SK-N-SH (cell line): ENCODE data around the gene SATB1. TPM values are rescaled to one million over a fixed set of nuclear protein-coding genes. Genes with fewer than 3 reads are reported as not detected.

Experiments
- CTCF ChIA-PET: fragments of 300-600, 350-600 bp; formaldehyde crosslinking; extraction: SDS; loops from one replicate; lab custom pipeline; 2021; lab: Yijun Ruan, JAX
- POLR2A ChIA-PET: fragments of 350-600 bp; sonication (Branson Sonifier 250); formaldehyde crosslinking; extraction: SDS; loops from one replicate; lab custom pipeline; 2020; ENCODE audit warnings: antibody characterized with exemption, inconsistent platforms; lab: Yijun Ruan, JAX
- DNase-seq: peaks from one replicate; pipeline ENCODE4 v3.0.0; 2012
- H2AFZ ChIP-seq: fragments of 200-600 bp; sonication (generic); 2 replicates; pipeline ENCODE4 v1.8.1; 2016; ENCODE audit warnings: antibody characterized with exemption, mild to moderate bottlenecking, low read depth
- H3F3A ChIP-seq: fragments of 200-600 bp; sonication (generic); replicated peaks from 2 replicates; pipeline ENCODE3; 2016; ENCODE audit warnings: antibody characterized with exemption, mild to moderate bottlenecking; ENCODE audit not compliant: insufficient read depth
- H3K27ac ChIP-seq, 2 experiments: fragments of 200-500 bp in 1 of 2; fragments of 200-600 bp in 1 of 2; sonication (Bioruptor generic) in 1 of 2; sonication (generic), shearing (Covaris generic) in 1 of 2; 2 replicates each; pipeline versions ENCODE4 v1.5.1 to v1.6.1; 2014 to 2016; ENCODE audit warnings: low read depth in 2 of 2, inconsistent platforms in 1 of 2, low read length in 1 of 2, mild to moderate bottlenecking in 1 of 2, mixed read lengths in 1 of 2
- H3K27me3 ChIP-seq: fragments of 200-600 bp; sonication (generic), shearing (Covaris generic); 2 replicates; pipeline ENCODE4 v1.6.1; 2016; ENCODE audit warnings: mixed run types; ENCODE audit not compliant: insufficient read depth
- H3K36me3 ChIP-seq, 2 experiments: fragments of 200-500 bp in 1 of 2; fragments of 200-600 bp in 1 of 2; sonication (Bioruptor generic) in 1 of 2; sonication (generic) in 1 of 2; replicated peaks in 1 of 2; 2 replicates each; pipeline versions ENCODE3 to v1.5.1; 2014 to 2016; ENCODE audit warnings: low read length in 1 of 2, mild to moderate bottlenecking in 1 of 2; ENCODE audit not compliant: insufficient read depth in 2 of 2, control insufficient read depth in 1 of 2
- H3K4me1 ChIP-seq, 2 experiments: fragments of 200-500 bp in 1 of 2; fragments of 200-600 bp in 1 of 2; sonication (Bioruptor generic) in 1 of 2; sonication (generic), shearing (Covaris generic) in 1 of 2; 2 replicates each; pipeline versions ENCODE4 v1.5.1 to v1.6.1; 2014 to 2016; ENCODE audit warnings: low read depth in 1 of 2, low read length in 1 of 2, mixed run types in 1 of 2; ENCODE audit not compliant: insufficient read depth in 2 of 2, control insufficient read depth in 1 of 2
- H3K4me2 ChIP-seq: fragments of 200-600 bp; sonication (generic), shearing (Covaris generic); 2 replicates; pipeline ENCODE4 v1.6.1; 2017; ENCODE audit warnings: mixed run types
- H3K4me3 ChIP-seq, 2 experiments: fragments of 200-500 bp in 1 of 2; fragments of 200-600 bp in 1 of 2; sonication (Bioruptor generic) in 1 of 2; sonication (generic), shearing (Covaris generic) in 1 of 2; 2 replicates each; pipeline versions ENCODE4 v1.5.1 to v1.8.1; 2014 to 2016; ENCODE audit warnings: low read depth in 2 of 2, inconsistent platforms in 1 of 2, low read length in 1 of 2, mild to moderate bottlenecking in 1 of 2, mixed read lengths in 1 of 2, moderate library complexity in 1 of 2
- H3K79me2 ChIP-seq: fragments of 200-600 bp; sonication (generic); 2 replicates; pipeline ENCODE4 v1.8.1; 2017; ENCODE audit warnings: mild to moderate bottlenecking; ENCODE audit not compliant: insufficient read depth
- H3K9ac ChIP-seq: fragments of 200-600 bp; sonication (generic); 2 replicates; pipeline ENCODE4 v1.6.1; 2017; ENCODE audit warnings: mixed run types
- H3K9me2 ChIP-seq: fragments of 200-600 bp; sonication (generic); 2 replicates; pipeline ENCODE4 v1.6.1; 2017; ENCODE audit warnings: mixed run types
- H3K9me3 ChIP-seq: fragments of 200-600 bp; sonication (generic); 2 replicates; pipeline ENCODE4 v1.6.1; 2017; ENCODE audit warnings: mixed run types, mild to moderate bottlenecking, moderate library complexity
- H4K20me1 ChIP-seq: fragments of 200-600 bp; sonication (generic); 2 replicates; pipeline ENCODE4 v1.6.1; 2017; ENCODE audit warnings: mild to moderate bottlenecking, mixed run types; ENCODE audit not compliant: insufficient read depth
- CHD2 ChIP-seq: fragments of 150-350 bp; IDR thresholded peaks from 2 replicates; pipeline ENCODE4 v1.6.1; 2018; ENCODE audit warnings: low read length; ENCODE audit not compliant: partially characterized antibody
- ELF1 ChIP-seq: IDR thresholded peaks from 2 replicates; pipeline ENCODE4 v1.4.0; 2012
- EP300 ChIP-seq, 2 experiments: IDR thresholded peaks; 2 replicates each; pipeline versions ENCODE4 v1.4.0 to v1.6.1; 2012; ENCODE audit warnings: borderline replicate concordance in 1 of 2, low read depth in 1 of 2, low read length in 1 of 2
- EZH2phosphoT487 ChIP-seq: fragments of 200-600 bp; sonication (generic); IDR thresholded peaks from 2 replicates; pipeline ENCODE4 v1.6.1; 2017; ENCODE audit warnings: low read depth, mixed run types, mild to moderate bottlenecking, antibody characterized with exemption, moderate library complexity, borderline replicate concordance
- FOXM1 ChIP-seq: IDR thresholded peaks from 2 replicates; pipeline ENCODE4 v1.4.0; 2012; ENCODE audit warnings: low read depth, mild to moderate bottlenecking
- JUND ChIP-seq: IDR thresholded peaks from 2 replicates; pipeline ENCODE4 v1.4.0; 2012
- MXI1 ChIP-seq: IDR thresholded peaks from 2 replicates; pipeline ENCODE4 v1.6.1; 2012; ENCODE audit warnings: mild to moderate bottlenecking, low read depth, low read length, improper control_type of control experiment
- POLR2AphosphoS5 ChIP-seq: IDR thresholded peaks from 2 replicates; pipeline ENCODE4 v1.6.1; 2012; ENCODE audit warnings: low read depth, low read length
- RAD21 ChIP-seq: IDR thresholded peaks from 2 replicates; pipeline ENCODE4 v1.6.1; 2012; ENCODE audit warnings: mild to moderate bottlenecking, low read length
- RFX5 ChIP-seq: IDR thresholded peaks from 2 replicates; pipeline ENCODE4 v1.6.1; 2012; ENCODE audit warnings: mild to moderate bottlenecking, improper control_type of control experiment, low read length
- RXRA ChIP-seq: IDR thresholded peaks from 2 replicates; pipeline ENCODE4 v1.4.0; 2012; ENCODE audit warnings: low read depth, mild to moderate bottlenecking, borderline replicate concordance
- TAF1 ChIP-seq: IDR thresholded peaks from 2 replicates; pipeline ENCODE4 v1.6.1; 2012; ENCODE audit warnings: low read depth, mild to moderate bottlenecking, low read length, moderate library complexity, borderline replicate concordance
- TCF12 ChIP-seq: IDR thresholded peaks from 2 replicates; pipeline ENCODE4 v1.4.0; 2012
- YY1 ChIP-seq: IDR thresholded peaks from 2 replicates; pipeline ENCODE4 v1.4.0; 2012; ENCODE audit warnings: low read depth, mild to moderate bottlenecking
- WGBS: methylation state at CpG from one replicate; pipeline ENCODE4 v1.1.6; 2017; ENCODE audit warnings: low lambda C conversion rate; 5-methylcytosine and 5-hydroxymethylcytosine counted together
- polyA plus RNA-seq, 3 experiments: library from polyadenylated mRNA; depleted of rRNA; stranded (reverse); fragments of >200 nt; gene quantifications; 2 replicates each; pipeline ENCODE4 v1.2.3, GENCODE V29; 2012
- TF ChIP-seq, protein P1 (sequence below): IDR thresholded peaks from 2 replicates; pipeline ENCODE4 v1.4.0; 2012; ENCODE audit warnings: low read depth, borderline replicate concordance
- TF ChIP-seq, protein P2 (sequence below): fragments of 200-600 bp; sonication (generic); IDR thresholded peaks from 2 replicates; pipeline ENCODE4 v1.6.1; 2017; ENCODE audit warnings: antibody characterized with exemption, mild to moderate bottlenecking, moderate library complexity
- TF ChIP-seq, protein P3 (sequence below): IDR thresholded peaks from 2 replicates; pipeline ENCODE4 v1.4.0; 2012; ENCODE audit warnings: low read depth
- TF ChIP-seq, protein P4 (sequence below): IDR thresholded peaks from 2 replicates; pipeline ENCODE4 v1.4.0; 2012; ENCODE audit warnings: low read depth, borderline replicate concordance

SATB1 gene
- polyA plus RNA-seq, 1 of the 3 experiments (the other 2 are of a cell fraction): 8.5 TPM

DNA sequence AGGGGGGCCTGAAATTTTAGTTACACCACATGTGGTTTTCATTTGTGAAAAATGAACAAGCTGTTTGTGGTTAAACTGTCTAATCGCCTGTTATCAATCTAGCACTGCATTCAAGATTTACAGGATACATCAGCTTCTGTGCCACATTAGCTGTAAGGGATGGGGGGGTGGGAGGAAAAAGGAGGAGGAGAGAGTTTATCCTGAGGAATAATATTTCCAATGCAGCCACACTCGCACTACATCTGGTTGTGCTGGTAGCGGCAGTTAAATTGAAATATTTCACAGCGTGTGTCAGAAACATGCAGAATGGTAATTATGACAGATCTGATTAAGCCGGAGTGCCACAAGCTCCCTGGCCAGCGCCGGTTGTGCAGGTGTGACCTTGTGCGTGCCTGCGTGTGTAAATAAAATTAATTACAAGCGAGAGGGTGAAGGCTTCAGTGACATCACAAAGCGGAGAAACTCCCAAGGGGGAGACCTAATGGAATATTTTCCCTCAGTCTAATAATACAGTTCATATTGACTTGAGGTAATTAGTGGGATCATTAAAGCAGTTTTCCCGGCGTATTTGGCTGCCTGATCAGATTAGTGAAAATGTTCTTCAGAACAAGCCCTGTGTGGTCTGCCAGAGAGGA, 55.5 kb downstream of the SATB1 start (continued):
- TF ChIP-seq, protein P1, sequence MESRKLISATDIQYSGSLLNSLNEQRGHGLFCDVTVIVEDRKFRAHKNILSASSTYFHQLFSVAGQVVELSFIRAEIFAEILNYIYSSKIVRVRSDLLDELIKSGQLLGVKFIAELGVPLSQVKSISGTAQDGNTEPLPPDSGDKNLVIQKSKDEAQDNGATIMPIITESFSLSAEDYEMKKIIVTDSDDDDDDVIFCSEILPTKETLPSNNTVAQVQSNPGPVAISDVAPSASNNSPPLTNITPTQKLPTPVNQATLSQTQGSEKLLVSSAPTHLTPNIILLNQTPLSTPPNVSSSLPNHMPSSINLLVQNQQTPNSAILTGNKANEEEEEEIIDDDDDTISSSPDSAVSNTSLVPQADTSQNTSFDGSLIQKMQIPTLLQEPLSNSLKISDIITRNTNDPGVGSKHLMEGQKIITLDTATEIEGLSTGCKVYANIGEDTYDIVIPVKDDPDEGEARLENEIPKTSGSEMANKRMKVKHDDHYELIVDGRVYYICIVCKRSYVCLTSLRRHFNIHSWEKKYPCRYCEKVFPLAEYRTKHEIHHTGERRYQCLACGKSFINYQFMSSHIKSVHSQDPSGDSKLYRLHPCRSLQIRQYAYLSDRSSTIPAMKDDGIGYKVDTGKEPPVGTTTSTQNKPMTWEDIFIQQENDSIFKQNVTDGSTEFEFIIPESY: no peak
- TF ChIP-seq TAF1: no peak
- TF ChIP-seq EZH2phosphoT487: no peak
- TF ChIP-seq YY1: no peak
- TF ChIP-seq, protein P2, sequence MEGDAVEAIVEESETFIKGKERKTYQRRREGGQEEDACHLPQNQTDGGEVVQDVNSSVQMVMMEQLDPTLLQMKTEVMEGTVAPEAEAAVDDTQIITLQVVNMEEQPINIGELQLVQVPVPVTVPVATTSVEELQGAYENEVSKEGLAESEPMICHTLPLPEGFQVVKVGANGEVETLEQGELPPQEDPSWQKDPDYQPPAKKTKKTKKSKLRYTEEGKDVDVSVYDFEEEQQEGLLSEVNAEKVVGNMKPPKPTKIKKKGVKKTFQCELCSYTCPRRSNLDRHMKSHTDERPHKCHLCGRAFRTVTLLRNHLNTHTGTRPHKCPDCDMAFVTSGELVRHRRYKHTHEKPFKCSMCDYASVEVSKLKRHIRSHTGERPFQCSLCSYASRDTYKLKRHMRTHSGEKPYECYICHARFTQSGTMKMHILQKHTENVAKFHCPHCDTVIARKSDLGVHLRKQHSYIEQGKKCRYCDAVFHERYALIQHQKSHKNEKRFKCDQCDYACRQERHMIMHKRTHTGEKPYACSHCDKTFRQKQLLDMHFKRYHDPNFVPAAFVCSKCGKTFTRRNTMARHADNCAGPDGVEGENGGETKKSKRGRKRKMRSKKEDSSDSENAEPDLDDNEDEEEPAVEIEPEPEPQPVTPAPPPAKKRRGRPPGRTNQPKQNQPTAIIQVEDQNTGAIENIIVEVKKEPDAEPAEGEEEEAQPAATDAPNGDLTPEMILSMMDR: no peak
- TF ChIP-seq, protein P3, sequence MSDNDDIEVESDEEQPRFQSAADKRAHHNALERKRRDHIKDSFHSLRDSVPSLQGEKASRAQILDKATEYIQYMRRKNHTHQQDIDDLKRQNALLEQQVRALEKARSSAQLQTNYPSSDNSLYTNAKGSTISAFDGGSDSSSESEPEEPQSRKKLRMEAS: no peak
- TF ChIP-seq RFX5: no peak
- peak in 1 of 2 experiments; percentile 94; a peak in 2 of 4 replicates for TF ChIP-seq EP300 (IDR thresholded peaks at IDR 0.05; ENCODE audit: borderline replicate concordance in 1 of 2, low read depth in 1 of 2, low read length in 1 of 2)
- TF ChIP-seq POLR2AphosphoS5: 0 out of 2 replicates have a peak, but pooled peaks have one; percentile 41
- peak; percentile 89 for TF ChIP-seq TCF12
- no peak for TF ChIP-seq FOXM1
- TF ChIP-seq, protein P4, sequence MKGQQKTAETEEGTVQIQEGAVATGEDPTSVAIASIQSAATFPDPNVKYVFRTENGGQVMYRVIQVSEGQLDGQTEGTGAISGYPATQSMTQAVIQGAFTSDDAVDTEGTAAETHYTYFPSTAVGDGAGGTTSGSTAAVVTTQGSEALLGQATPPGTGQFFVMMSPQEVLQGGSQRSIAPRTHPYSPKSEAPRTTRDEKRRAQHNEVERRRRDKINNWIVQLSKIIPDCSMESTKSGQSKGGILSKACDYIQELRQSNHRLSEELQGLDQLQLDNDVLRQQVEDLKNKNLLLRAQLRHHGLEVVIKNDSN: no peak
- peak; percentile 5; the same call in 1 of the 2 replicates for TF ChIP-seq RAD21
- TF ChIP-seq JUND: no peak
- TF ChIP-seq MXI1: no peak

DNA sequence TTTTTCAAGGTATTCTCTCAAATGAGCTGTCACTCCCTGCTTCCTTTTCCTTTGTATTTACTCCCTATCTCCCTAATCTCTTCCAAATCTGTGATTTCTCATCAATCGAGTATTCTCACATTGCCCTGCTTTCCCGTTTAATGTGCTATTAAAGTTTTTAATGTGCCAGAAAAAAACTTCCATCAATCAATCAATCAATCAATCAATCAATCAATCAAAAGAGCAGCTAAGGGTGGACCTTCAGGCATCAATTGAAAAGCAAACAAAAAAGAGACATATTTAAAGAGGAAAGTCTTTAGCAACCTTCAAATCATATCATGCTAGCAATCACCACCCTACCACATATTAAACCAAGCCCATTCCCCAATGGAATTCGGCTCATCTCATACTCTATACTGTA, 58.9 kb downstream of the SATB1 start:
- H3K27me3 ChIP-seq: no peaks in the 10 kb centered on the region
- H2AFZ ChIP-seq: no peak overlapping the region
- H3K9me2 ChIP-seq: no peaks in the 10 kb centered on the region
- H3K9ac ChIP-seq: no peak overlapping the region
- H3K9me3 ChIP-seq: no peaks in the 10 kb centered on the region
- ChIA-PET CTCF (no interaction called here), POLR2A (no interaction called here)
- H3K4me3 ChIP-seq: no peak overlapping the region
- H4K20me1 ChIP-seq: no peaks in the 10 kb centered on the region
- H3K79me2 ChIP-seq: no peaks in the 10 kb centered on the region
- no peak overlapping the region for H3K4me2 ChIP-seq
- H3K27ac ChIP-seq: no peak overlapping the region
- peaks cover 0 to 17% of the 10 kb centered on the region in 2 experiments; a peak in 2 of 4 replicates for H3K4me1 ChIP-seq
- H3K36me3 ChIP-seq: peaks cover 0 to 6% of the 10 kb centered on the region in 2 experiments
- TF ChIP-seq JUND: no peak
- no peak for TF ChIP-seq YY1
- TF ChIP-seq RFX5: no peak
- no peak for TF ChIP-seq RXRA
- TF ChIP-seq TCF12: no peak
- TF ChIP-seq ELF1: no peak
- TF ChIP-seq CHD2: no peak
- no peak for TF ChIP-seq EZH2phosphoT487
- TF ChIP-seq, protein P4: no peak
- no peak for TF ChIP-seq TAF1
- DNase-seq: no peak
- 66% methylated on average over 3 of the region's 3 CpGs for WGBS
- no peaks in the 10 kb centered on the region for H3F3A ChIP-seq
